ENCODE results near the gene NFKBIZ.

GRCh38 chr3:101857301-101857741, 8.0 kb downstream of the NFKBIZ start:
- TF ChIP-seq EZH2 (IDR thresholded peaks at IDR 0.05) (no peak), POLR2AphosphoS5 (IDR thresholded peaks at IDR 0.05; ENCODE audit: borderline replicate concordance, low read depth, low read length) (no peak)
